Common myeloid progenitor, CD34-positive (primary cell): ENCODE data around the gene C3orf49.

Experiments
- CTCF ChIA-PET: fragments of 350-600 bp; sonication (Branson Sonifier 250); formaldehyde crosslinking; loops from one replicate; lab custom pipeline; 2021; ENCODE audit warnings: antibody characterized with exemption; lab: Charles Lee
- POLR2A ChIA-PET: fragments of 350-600 bp; sonication (Branson Sonifier 250); formaldehyde crosslinking; loops from one replicate; lab custom pipeline; 2021; ENCODE audit warnings: antibody characterized with exemption; lab: Charles Lee
- DNase-seq, 3 donors: peaks; one replicate each; pipeline versions ENCODE4 v3.0.0 to v3.0.0-alpha.2; 2013
- H3K27ac ChIP-seq, 2 experiments: 1 replicate in 1 of 2; 2 replicates in 1 of 2; pipeline ENCODE4 v1.7.0; 2013; ENCODE audit warnings: inconsistent platforms in 2 of 2, low read length in 2 of 2, mild to moderate bottlenecking in 2 of 2, low read depth in 1 of 2, moderate library complexity in 1 of 2; ENCODE audit not compliant: severe bottlenecking in 2 of 2, insufficient read depth in 1 of 2, poor library complexity in 1 of 2
- H3K27me3 ChIP-seq, 5 experiments: replicated peaks in 2 of 5; 1 replicate in 3 of 5; 2 replicates in 2 of 5; pipeline versions ENCODE4 v1.6.1 to v1.7.0; 2013; ENCODE audit warnings: low read length in 4 of 5, mild to moderate bottlenecking in 2 of 5, moderate library complexity in 2 of 5, inconsistent platforms in 1 of 5; ENCODE audit not compliant: insufficient read depth in 5 of 5, control insufficient read depth in 4 of 5
- H3K36me3 ChIP-seq, 4 experiments: 1 replicate in 2 of 4; 2 replicates in 2 of 4; pipeline versions ENCODE4 v1.6.1 to v1.7.0; 2013; ENCODE audit warnings: low read length in 3 of 4, control low read depth in 1 of 4, mild to moderate bottlenecking in 1 of 4; ENCODE audit not compliant: control insufficient read depth in 4 of 4, insufficient read depth in 4 of 4
- H3K4me1 ChIP-seq, 4 experiments: 1 replicate in 3 of 4; 2 replicates in 1 of 4; pipeline versions ENCODE4 v1.6.1 to v1.7.1; 2013; ENCODE audit warnings: low read length in 3 of 4, mild to moderate bottlenecking in 3 of 4, control low read depth in 1 of 4, inconsistent platforms in 1 of 4, moderate library complexity in 1 of 4; ENCODE audit not compliant: control insufficient read depth in 4 of 4, insufficient read depth in 4 of 4; ENCODE audit errors: control extremely low read depth in 1 of 4
- H3K4me3 ChIP-seq, 7 experiments: 1 replicate in 4 of 7; 2 replicates in 3 of 7; pipeline versions ENCODE4 v1.5.1 to v1.7.0; 2013; ENCODE audit warnings: mild to moderate bottlenecking in 7 of 7, low read length in 6 of 7, moderate library complexity in 6 of 7, inconsistent platforms in 2 of 7, low read depth in 2 of 7, control low read depth in 1 of 7; ENCODE audit not compliant: insufficient read depth in 4 of 7, control insufficient read depth in 1 of 7; ENCODE audit errors: extremely low read depth in 1 of 7
- H3K9me3 ChIP-seq, 5 experiments: 1 replicate in 4 of 5; 2 replicates in 1 of 5; pipeline versions ENCODE4 v1.6.1 to v1.7.1; 2013; ENCODE audit warnings: low read length in 4 of 5, mild to moderate bottlenecking in 2 of 5, inconsistent platforms in 1 of 5, low read depth in 1 of 5, moderate library complexity in 1 of 5; ENCODE audit not compliant: control insufficient read depth in 4 of 5, insufficient read depth in 2 of 5; ENCODE audit errors: control extremely low read depth in 1 of 5
- WGBS: methylation state at CpG from one replicate; pipeline ENCODE4 v1.1.5; 2013; ENCODE audit not compliant: insufficient coverage; 5-methylcytosine and 5-hydroxymethylcytosine counted together

C3orf49 gene

GRCh38 chr3:63818282-63819150, 583 bp upstream of the C3orf49 start:
- ChIA-PET CTCF (interaction anchor here (0.6 to 4.2 kb wide), 13 partner anchors 12 to 1193 kb away, joined by 3 to 41 read pairs (median 4); no protein-coding TSS in a partner anchor), POLR2A (no interaction called here)
- WGBS: 20% methylated on average over 4 of the region's 10 CpGs
- Histone ChIP-seq H3K27me3 (no peaks in the 10 kb centered on the region), H3K4me1 (no peaks in the 10 kb centered on the region), H3K4me3 (no peak overlapping the region), H3K36me3 (peaks cover 0 to 3% (median 0%) of the 10 kb centered on the region in 4 experiments), H3K27ac (no peak overlapping the region), H3K9me3 (no peaks in the 10 kb centered on the region)
- DNase-seq: peak; percentile 50 to 74 (median 70)

GRCh38 chr3:63824309-63824708, 5.2 kb downstream of the C3orf49 start:
- ChIA-PET CTCF (no interaction called here), POLR2A (no interaction called here)
- no peaks in the 10 kb centered on the region for H3K9me3 ChIP-seq
- WGBS: 100% methylated on average over 3 of the region's 4 CpGs
- no peaks in the 10 kb centered on the region for H3K4me1 ChIP-seq
- no peaks in the 10 kb centered on the region for H3K27me3 ChIP-seq
- DNase-seq: no peak
- peaks cover 2 to 8% (median 3%) of the 10 kb centered on the region in 4 experiments for H3K36me3 ChIP-seq
- no peak overlapping the region for H3K27ac ChIP-seq
- no peak overlapping the region for H3K4me3 ChIP-seq

GRCh38 chr3:63830526-63830925, 11.4 kb downstream of the C3orf49 start:
- ChIA-PET CTCF (interaction anchor here (0.7 to 1.0 kb wide), 2 partner anchors 11 to 12 kb away, joined by 3 to 4 read pairs; partner anchors contain the start of gene C3orf49), POLR2A (no interaction called here)
- Histone ChIP-seq H3K4me3 (no peak overlapping the region), H3K27me3 (no peaks in the 10 kb centered on the region), H3K36me3 (peaks cover 8 to 54% (median 34%) of the 10 kb centered on the region in 4 experiments), H3K27ac (no peak overlapping the region), H3K4me1 (no peaks in the 10 kb centered on the region), H3K9me3 (no peaks in the 10 kb centered on the region)
- WGBS: 98% methylated on average over 4 of the region's 6 CpGs
- DNase-seq: no peak

- CTCF ChIA-PET: no interaction called here
- Histone ChIP-seq H3K4me3 (no peak overlapping the region), H3K27ac (no peak overlapping the region), H3K27me3 (no peaks in the 10 kb centered on the region), H3K9me3 (no peaks in the 10 kb centered on the region), H3K4me1 (no peaks in the 10 kb centered on the region), H3K36me3 (peaks cover 8 to 58% (median 36%) of the 10 kb centered on the region in 4 experiments)
- 100% methylated on average over 5 of the region's 6 CpGs for WGBS
- no peak for DNase-seq
- POLR2A ChIA-PET: no interaction called here
Observed at GRCh38 chr3:63832395-63832794, 13.3 kb downstream of the C3orf49 start.

GRCh38 chr3:63841704-63842103, 22.6 kb downstream of the C3orf49 start:
- H3K27me3 ChIP-seq: no peaks in the 10 kb centered on the region
- peaks cover 0 to 1% (median 0%) of the 10 kb centered on the region in 5 experiments for H3K9me3 ChIP-seq
- WGBS: no CpG with 5 or more reads among the region's 1 CpG
- ChIA-PET CTCF (no interaction called here), POLR2A (no interaction called here)
- H3K36me3 ChIP-seq: peaks cover 0 to 4% (median 3%) of the 10 kb centered on the region in 4 experiments
- no peaks in the 10 kb centered on the region for H3K4me1 ChIP-seq
- no peak overlapping the region for H3K4me3 ChIP-seq
- no peak for DNase-seq
- no peak overlapping the region for H3K27ac ChIP-seq

GRCh38 chr3:63842127-63842526, 23.0 kb downstream of the C3orf49 start:
- no peaks in the 10 kb centered on the region for H3K27me3 ChIP-seq
- no peak overlapping the region for H3K27ac ChIP-seq
- H3K9me3 ChIP-seq: peaks cover 0 to 1% (median 0%) of the 10 kb centered on the region in 5 experiments
- ChIA-PET CTCF (interaction anchor here (0.7 to 1.8 kb wide), 2 partner anchors 14 to 19 kb away, joined by 3 to 4 read pairs; no protein-coding TSS in a partner anchor), POLR2A (no interaction called here)
- DNase-seq: no peak
- H3K4me1 ChIP-seq: no peaks in the 10 kb centered on the region
- H3K4me3 ChIP-seq: no peak overlapping the region
- H3K36me3 ChIP-seq: peaks cover 0 to 3% (median 2%) of the 10 kb centered on the region in 4 experiments

- H3K27me3 ChIP-seq: no peaks in the 10 kb centered on the region
- H3K4me3 ChIP-seq: no peak overlapping the region
- CTCF ChIA-PET: no interaction called here
- WGBS: 97% methylated on average over 4 of the region's 4 CpGs
- peaks cover 0 to 1% (median 0%) of the 10 kb centered on the region in 5 experiments for H3K9me3 ChIP-seq
- no peak for DNase-seq
- H3K4me1 ChIP-seq: no peaks in the 10 kb centered on the region
- H3K27ac ChIP-seq: no peak overlapping the region
- peaks cover 0 to 3% (median under 1%) of the 10 kb centered on the region in 4 experiments for H3K36me3 ChIP-seq
- POLR2A ChIA-PET: no interaction called here
Observed at GRCh38 chr3:63845215-63845614, 26.1 kb downstream of the C3orf49 start.
